NCI-H82 (cell line): ENCODE results near the gene SPG7.
"Not testable (repeated sequence)": the region's sequence is repeated elsewhere in the genome, so short reads cannot be mapped to it uniquely, and the experiment has no call there.

ENCODE experiments used
- DNase-seq: peaks from one replicate; lab custom pipeline; 2025; lab: John Stamatoyannopoulos, UW

The SPG7 gene

DNA sequence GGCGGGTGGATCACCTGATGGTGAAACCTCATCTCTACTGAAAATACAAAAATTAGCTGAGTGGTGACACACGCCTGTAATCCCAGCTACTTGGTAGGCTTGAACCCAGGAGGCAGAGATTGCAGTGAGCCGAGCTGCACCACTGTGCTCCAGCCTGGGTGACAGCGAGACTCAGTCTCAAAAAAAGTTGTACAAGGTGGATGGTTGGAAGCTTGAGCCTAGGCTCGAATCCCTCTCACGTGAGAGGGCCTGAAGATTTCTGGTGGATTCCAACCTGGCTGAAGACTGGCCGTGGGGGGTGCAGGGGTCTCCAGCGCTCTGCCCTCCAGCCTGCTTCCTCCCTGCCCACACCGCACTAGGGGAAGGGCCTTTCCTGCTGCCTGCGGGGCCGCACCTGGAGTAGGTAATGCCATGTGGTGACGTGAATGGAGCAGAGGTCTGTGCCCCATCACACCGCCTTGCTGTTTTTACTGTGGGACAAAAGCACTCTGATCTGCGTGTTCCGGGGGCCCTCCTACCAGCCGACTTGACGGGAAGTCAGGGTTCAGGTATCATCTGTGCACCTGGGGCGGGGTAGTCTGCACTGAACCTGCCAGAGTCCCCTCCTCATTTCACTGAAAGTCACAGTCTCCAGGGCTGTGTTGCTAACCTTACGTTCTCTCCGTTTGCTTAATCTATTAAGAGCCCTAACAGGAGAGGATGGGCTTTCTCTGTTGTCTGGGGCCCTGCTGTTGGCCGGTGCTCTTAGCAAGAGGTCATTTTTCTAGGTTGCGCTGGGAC is 56.5 kb downstream of the SPG7 start:
- peak; percentile 63 for DNase-seq

DNA sequence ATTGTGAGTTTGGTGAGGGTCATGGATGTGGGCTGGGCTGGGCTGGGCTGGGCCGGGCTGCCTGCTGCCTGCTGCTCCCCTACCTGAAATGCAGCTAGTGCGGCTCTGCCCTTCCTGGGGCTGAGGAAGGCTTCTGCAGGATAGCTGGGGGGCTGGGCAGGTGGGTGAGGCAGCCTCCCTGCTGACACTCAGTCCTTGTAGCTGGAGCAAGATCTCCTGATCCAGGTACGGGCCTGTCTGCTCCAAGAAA is 57.0 kb downstream of the SPG7 start:
- peak; percentile 87 for DNase-seq

DNA sequence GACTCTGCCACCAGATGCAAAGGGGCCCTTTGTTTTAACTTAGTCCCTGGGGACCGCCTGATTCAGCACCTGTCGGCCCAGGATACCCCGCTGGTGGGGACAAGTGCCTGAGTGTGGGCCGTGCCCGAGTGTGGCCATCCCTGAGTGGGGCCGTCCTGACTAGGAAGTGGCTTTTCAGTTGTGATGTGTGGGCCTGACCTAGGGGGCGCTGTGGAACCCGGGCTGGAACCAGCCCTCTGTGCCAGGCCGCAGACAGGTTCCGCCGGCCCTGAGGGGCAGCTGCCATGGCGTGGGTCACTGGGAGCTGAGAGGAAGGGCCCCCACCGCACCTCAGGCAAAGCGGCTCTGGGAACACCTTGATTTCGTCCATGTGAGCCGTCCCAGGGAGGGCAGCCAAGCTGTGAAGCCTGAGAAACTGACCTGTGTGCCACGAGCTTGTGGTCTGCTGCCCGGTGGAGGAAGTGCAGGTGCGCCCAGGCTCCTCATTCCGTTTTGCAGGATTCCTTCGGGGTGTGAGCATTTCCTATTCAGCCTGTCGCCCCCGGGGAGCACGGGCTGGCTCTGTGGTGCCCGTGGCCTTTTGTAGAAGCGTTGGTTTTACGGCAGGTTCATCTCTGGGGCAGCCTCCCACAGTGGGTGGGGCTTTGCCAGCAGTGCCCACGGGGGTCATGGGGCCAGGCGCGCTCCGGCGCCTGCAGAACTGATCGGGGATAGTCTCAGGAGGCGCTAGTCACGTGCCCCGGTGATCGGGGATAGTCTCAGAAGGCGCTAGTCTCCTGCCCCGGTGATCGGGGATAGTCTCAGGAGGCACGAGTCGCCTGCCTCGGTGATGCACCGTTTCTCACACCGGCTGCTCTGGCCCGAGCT is 57.5 kb downstream of the SPG7 start:
- peak; percentile 87 for DNase-seq

DNA sequence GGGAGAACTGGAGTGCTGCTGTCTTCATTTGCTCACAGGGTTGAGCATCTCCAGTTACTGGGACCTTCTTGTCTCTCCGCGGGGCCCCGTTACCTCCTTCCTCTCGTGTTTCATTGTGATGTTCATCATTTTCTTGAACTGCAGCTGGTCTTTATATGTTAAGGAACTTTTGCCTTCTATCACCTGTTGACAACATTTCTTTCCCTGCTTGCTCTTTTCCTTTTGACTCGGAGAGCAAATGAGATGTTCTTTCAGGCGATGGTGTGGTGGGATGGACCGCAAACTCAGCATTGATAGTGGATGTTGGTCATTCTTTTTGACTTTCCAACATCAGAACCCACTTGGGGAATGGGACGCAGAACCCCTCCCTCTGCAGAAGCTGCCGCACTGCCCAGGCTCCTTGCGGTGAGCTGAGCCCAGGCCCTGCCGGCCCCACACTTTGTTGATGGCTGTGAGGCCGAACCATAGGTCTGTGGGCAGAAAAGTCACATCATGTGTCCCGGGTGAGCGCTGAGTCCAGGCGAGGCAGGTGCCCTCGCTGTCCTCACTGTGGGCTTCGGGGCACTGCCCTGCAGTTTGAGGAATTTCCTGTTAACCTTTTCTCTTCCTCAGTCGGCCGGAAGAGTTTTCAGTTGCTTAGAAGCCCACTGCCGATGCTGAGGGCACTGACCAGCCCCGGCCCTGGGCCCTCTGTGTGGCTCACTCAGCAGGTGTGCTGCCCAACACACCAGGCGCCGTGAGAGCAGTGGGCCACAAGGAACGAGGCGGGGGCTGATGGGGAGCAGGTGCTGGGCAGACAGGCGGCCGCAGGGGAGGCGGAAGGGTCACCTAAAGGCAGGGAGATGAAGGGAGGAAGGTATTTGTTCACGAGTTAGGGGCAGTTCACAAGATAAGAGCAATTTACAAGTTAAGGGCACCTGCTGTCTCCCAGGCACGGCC is 59.7 kb downstream of the SPG7 start:
- DNase-seq = no peak

DNA sequence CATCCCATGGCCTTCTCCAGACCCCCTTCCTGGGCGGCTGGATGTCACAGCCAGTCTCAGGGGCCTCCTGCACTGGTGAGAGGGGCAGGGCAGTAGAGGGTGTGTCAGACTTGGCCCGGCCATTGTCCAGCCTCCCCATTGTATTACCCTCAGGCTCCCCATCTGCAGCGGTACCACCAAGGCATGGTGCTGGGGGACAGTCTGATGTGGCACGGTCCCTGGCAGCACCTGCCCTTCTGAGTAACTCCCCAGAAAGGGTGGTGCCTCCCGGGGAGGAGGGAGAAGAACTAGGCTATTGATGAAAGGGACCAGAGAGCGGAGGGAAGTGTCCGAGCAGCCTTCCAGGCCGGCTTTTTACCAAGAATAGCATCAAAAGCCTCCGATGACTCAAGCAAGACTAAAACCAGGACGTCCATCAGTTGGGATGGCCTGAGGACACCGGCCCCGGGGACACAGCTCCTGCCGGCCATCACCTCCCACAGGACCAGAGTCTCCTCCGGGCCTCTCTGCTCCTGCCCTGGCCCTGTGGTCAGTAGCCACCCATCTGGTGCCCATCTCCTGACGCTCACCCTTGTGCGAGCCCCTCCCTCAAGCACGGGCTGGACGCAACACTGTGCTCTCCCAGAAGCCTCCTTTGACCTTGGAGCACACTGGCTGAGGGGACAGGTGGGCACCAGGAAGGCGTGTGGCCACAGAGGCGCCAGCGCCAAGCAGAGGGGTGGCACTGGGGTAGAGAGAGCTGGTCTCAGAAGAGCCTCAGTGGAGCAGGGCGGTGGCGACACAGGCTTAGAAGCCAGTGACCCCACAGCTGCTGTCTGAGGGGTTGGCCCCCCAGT is 61.5 kb downstream of the SPG7 start:
- no peak for DNase-seq

DNA sequence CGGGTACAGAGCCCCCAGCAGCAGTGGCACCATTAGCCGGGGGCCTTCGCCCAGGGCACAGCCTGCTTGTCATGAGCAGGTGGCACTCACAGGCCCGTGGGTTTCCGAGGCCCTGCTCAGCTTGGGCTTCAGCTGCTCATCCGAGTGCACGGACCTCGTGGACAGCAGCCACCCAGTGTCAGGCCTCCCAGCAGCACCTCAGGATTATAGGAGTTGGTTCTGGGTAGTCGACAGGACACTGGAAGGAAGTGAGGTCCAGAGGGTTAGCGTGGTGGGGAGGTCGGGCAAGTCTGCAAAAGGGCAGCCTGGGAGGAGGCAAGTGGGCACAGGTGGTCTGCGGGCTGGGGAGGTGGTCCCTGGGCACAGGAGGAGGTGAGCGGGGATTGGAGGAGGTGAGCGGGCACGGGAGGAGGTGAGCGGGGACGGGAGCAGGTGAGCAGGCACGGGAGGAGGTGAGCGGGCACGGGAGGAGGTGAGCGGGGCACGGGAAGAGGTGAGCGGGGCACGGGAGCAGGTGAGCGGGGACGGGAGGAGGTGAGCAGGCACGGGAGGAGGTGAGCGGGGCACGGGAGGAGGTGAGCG is 62.2 kb downstream of the SPG7 start:
- DNase-seq = no peak

DNA sequence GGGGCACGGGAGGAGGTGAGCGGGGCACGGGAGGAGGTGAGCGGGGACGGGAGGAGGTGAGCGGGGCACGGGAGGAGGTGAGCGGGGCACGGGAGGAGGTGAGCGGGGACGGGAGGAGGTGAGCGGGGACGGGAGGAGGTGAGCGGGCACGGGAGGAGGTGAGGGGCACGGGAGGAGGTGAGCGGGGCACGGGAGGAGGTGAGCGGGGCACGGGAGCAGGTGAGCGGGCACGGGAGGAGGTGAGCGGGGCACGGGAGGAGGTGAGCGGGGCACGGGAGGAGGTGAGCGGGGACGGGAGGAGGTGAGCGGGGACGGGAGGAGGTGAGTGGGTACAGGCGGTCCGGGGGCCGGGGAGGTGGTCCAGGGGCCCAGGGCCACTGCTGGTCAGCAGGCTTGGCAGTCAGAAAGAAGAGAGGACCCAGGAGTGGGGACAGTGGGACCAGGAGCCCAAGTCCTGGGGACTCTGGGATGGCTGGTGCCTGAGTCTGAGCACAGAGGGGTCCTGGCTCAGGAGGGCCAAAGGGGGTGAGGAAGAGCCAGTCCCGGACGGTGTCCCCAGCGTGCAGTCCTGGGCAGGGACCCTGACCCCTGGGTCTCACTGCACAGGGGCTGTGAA is 62.9 kb downstream of the SPG7 start:
- not testable (repeated sequence) for DNase-seq

DNA sequence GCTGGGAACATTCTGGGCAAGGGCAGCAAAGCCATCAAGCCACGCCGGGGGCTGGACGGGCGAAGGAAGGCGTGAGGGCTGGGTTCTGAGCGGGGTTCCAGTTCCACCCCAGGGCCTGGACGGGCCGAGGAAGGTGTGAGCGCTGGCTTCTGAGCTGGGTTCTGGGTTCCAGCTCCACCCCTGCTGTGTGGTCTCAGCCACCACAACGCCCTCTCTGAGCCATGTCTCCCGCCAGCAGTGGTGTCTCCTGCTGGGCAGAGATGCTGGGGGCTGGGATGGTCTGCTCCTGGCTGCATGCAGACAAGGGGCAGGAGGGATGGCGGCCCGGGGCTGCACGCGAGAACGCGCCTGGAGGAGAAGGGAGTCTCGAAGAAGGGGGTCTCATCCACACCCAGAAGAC is 63.4 kb downstream of the SPG7 start:
- DNase-seq = no peak

DNA sequence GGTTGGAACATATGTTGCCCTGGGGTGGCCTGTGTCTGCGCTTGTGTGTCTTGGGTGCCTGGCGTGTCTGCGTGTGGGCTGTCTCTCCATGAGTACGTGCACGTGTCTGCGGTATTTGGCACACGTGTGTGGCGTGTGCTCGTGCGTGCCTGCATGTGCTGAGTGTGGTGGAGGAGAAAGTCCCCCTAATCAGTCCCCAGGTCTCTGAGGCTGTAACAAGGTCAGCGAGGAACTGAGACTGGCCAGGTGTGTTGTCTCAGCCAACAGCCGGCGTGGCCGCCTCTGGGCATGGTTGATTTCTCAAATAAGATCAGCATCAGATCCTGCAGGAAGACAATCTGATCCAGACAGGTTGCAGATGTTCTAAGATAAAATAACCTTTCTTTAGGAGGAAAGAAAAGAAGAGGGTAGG is 63.9 kb downstream of the SPG7 start:
- no peak for DNase-seq

DNA sequence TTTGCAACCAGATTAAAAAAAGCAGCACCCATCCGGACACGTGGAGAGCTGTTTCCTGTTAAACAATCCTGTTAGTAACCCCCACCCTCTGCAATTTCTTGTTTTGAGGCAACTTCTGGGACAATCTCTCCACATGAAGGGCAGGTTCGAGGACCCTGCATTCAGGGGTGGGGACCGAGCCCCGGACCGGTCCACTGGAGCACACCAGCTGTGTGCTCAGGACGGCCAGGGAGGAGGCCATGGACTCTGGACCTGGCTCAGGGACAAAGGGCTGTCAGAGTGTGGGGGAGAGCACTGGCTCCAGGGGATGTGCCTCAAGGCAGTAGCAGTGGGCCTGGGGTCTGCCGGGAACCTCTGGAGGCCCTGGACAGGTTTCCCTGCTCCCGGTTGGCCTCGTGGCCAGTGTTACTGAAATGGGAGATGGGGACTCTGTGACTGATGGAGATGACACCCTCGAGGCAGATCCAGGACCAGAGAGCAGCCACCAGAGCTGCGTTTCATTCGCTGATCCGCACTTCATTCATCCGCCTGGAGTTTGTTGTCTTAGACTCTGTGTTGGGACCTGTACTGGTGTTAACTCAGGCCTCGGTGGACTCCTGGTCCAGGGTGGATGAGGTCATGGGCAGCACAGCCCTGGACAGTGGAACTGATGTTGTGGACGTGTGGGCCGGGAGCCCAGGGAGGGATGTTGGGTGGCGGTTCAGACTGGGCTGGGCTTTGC is 64.4 kb downstream of the SPG7 start:
- no peak for DNase-seq

DNA sequence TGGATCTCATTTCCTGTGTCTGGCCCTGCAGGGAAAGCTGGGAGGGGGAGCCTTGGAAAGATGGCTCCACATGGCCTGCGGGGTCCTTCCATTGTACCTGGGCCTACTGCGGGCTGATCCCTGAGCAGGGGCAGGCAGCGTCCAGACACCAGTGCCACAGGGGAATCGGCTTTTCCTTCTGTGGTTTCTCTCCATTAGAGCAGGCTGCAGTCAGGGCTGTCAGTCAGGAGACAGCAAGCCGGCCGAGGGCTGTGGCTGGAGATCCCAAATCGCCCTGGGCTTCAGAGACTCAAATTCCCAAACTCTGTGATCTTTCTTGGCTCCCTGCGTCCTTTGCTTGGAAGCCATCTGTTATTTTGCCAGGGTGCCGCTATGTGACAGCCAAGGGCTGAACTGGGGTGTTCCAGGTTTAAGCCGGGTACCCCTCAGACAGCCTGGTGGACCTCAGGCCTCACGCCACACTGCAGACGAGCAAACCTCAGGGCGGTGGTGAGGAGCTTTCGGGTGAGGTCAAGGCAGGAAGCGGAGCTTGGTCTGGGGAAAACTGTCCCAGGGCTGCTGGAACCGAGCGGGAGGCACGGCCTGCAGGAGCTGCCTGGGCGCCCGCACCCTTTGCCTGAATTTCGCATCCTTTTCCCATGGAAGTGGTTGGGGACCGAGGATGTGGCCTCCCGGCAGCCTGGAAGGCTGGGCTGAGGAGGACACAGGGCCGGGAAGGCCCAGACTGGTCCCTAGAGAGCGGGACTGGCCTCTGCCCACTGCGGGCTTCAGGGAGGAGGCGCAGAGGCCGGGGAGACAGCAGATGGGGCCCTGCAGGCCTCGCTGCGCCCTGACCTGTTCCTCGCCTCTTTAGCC is 65.8 kb downstream of the SPG7 start:
- DNase-seq = no peak

DNA sequence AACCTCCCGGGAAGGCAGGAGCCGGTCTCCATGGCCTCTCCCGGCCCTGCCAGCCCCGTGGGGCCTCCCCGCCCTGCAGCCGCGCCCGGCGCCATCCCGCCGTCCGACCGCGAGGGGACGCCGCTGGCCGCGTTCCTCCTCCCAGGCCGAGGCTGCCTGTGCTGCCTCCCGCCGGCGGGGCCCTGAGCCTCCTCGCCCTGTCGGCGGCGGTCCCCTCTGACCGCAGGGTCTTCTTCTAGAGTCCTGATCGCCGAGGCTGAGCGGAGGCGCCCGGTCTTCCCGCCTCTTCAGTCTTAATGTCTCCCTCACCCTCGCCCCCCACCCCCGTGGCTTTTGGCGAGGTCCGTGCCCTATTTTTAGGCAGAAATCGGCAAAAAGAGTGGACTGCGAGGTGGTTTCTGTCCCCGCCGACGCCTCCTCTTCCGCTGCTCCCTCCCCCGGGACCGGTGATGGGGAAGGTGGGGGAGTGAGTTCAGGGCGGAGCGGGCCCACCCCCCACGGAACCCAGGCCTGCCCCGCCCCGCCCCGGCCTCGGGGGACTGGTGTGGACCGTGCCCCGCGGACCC is 66.6 kb downstream of the SPG7 start:
- DNase-seq = no peak

DNA sequence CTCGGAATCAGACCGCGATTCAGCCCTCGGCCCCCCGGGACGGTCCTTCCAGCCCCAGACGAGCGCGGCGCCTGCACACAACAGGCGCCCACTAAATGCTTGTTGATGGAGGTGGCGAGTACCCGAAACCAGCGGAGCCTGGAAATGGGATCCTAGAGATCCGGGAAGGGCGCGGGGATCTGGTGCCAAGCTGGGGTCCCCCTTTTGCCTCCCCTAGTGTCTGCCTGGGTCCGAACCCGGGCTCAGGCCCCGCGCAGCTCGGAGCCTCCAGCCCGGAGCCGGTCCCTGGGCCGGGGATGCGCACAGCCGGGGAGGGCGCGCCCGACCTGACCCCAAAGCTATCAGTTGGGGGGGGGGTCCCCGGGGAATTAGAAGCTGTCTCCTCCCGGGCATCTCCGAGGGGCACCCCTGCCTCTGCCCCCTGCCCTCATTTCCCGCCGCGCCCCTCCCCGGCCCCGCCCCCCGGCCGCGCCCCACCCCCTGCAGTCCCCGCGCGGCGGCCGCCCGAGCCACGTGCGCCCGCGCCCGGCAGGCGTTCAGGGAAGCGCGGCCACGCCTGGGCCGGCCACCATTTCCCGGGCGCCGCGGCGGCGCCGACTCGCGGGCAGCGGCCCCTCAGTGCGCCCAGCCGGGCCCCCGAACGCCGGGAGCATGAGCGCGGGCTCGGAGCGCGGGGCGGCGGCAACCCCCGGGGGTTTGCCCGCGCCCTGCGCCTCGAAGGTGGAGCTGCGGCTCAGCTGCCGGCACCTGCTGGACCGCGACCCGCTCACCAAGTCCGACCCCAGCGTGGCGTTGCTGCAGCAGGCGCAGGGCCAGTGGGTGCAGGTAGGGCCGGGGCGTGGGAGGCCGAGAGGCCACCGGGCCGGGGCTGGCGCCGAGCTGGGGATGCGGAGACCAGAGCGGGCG is 67.3 kb downstream of the SPG7 start, which contains the start of gene CPNE7:
CPNE7 (plus strand) TSS at position 512 of the 906 bp plus-strand sequence; CDS start at position 652, 140 bp downstream.
- DNase-seq = peak; percentile 35

DNA sequence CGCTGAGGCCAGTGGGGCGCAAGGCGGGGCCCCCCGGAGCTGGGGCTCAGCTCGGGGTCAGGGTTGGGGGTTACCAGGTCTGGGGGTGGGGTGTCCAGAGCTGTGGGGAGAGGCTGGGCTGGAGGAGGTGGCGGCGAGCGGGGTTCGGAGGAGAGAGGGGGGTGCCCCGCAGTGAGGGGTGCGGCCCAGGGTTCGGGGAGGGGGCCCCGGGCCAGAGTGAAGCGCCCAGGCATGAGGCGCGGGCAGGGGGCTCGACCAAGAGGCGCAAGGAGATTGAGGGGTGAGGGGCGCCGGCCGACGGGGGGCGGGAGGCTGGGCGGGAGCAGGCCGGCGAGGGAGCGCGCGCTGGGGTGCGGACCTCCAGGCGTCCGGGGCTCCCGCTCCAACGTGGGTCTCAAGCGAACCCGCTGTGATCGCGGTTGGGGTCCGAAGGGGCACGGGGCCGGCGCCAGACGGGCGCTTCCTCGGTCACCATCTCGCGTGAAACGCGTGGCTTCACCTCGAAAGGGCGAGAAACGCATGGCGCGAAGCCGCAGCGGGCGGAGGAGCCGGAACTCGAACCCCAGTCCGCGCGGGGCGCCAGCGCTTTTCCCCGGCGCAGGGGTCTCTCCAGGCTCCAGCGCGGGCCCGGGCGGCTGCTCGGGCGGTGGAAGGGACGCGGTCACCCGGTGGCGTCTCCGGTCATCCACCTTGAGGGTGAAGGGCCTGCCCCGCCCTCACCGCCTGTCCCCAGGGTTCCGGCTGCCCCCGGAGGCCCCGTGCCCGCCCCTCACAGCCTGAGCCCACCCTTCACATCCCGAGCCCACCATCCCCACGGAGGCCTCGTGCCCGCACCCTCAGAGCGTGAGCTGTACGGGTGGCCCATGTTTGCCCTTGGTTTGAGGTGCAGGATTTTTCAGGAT is 68.2 kb downstream of the SPG7 start:
- no peak for DNase-seq

DNA sequence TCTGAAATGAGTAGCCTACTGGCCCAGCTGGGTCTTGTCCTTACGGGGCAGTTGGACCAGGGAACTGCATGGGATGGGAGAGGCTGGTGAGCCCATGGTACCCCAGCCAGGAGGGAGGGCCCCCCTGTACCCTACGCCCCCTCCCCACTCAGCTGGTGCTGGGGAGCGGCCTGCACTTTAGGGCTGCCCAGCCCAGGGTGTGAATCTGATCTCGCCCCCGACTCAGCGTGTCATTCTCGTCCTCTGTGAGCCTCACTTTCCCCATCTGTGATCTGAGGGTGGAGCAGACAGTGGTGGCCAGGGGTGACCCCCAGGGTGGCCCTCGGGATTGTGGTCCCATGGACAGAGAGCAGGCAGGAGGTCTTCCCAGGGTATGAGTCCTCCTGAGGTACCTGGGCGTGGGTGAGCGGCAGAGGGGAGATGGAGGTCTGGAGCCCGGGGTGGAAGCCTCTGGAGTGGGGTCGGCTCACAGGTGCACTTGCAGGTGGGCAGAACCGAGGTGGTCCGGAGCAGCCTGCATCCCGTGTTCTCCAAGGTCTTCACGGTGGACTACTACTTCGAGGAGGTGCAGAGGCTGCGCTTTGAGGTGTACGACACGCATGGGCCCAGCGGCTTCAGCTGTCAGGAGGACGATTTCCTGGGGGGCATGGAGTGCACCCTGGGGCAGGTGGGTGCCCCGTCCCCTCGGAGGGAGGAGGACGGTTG is 69.0 kb downstream of the SPG7 start:
- no peak for DNase-seq

DNA sequence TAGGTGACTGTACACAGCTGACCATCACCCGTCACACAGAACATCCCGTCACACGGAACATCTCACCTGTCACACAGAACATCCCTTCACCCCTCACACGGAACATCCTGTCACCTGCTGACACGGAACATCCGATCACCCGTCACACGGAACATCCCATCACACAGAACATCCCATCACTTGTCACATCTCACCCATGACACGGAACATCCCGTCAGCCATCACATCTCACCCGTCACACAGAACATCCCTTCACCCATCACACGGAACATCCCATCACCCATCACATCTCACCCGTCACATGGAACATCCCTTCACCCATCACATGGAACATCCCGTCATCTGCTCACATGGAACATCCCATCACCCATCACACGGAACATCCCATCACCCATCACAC is 71.1 kb downstream of the SPG7 start:
- no peak for DNase-seq
